Bronchial epithelial cell (primary cell): Measurements from ENCODE around the gene NOL3. TPM values are rescaled to one million over a fixed set of nuclear protein-coding genes. Genes with fewer than 3 reads are reported as not detected.

ENCODE experiments used
- DNase-seq: peaks from one replicate; pipeline ENCODE4 v3.0.0-alpha.2; 2010; ENCODE audit warnings: low read depth
- FAIRE-seq: peaks from 2 replicates; lab custom pipeline; 2011; peaks lifted over from hg19 to GRCh38; lab: Jason Lieb, UNC
- H3K27me3 ChIP-seq: 2 replicates; pipeline ENCODE4 v1.5.1; 2011; ENCODE audit warnings: low read length; ENCODE audit not compliant: control insufficient read depth, insufficient read depth
- H3K36me3 ChIP-seq: 2 replicates; pipeline ENCODE4 v1.5.1; 2011; ENCODE audit warnings: low read length; ENCODE audit not compliant: control insufficient read depth, insufficient read depth
- H3K4me3 ChIP-seq: 2 replicates; pipeline ENCODE4 v1.5.1; 2011; ENCODE audit warnings: mild to moderate bottlenecking, low read depth, low read length, control low read depth
- CTCF ChIP-seq: IDR thresholded peaks from 2 replicates; pipeline ENCODE4 v1.5.1; 2011; ENCODE audit warnings: mild to moderate bottlenecking, moderate library complexity, low read length, control low read depth, inconsistent platforms; ENCODE audit not compliant: insufficient read depth, severe bottlenecking
- total RNA-seq: library from RNA; depleted of rRNA; stranded (reverse); fragments of >200 nt; gene quantifications from 2 replicates; pipeline ENCODE4 v1.2.1, GENCODE V29; 2014

Gene NOL3
- total RNA-seq, 1 donor from 2014 or later = 28.2 TPM

- DNase-seq (no peak), FAIRE-seq (no peak)
- Histone ChIP-seq H3K27me3 (no peaks in the 10 kb centered on the region), H3K4me3 (peak overlapping the region; percentile 78), H3K36me3 (no peaks in the 10 kb centered on the region)
- TF ChIP-seq CTCF = no peak
Measured at GRCh38 chr16:67184453-67184994, 14.2 kb downstream of the NOL3 start.

- Histone ChIP-seq H3K36me3 (no peaks in the 10 kb centered on the region), H3K4me3 (no peak overlapping the region), H3K27me3 (no peaks in the 10 kb centered on the region)
- FAIRE-seq = no peak
- TF ChIP-seq CTCF = peak; percentile 92
- peak; percentile 68 for DNase-seq
Measured at GRCh38 chr16:67184995-67185650, 14.8 kb downstream of the NOL3 start.

GRCh38 chr16:67185651-67186134, 15.4 kb downstream of the NOL3 start:
- Histone ChIP-seq H3K36me3 (no peaks in the 10 kb centered on the region), H3K27me3 (no peaks in the 10 kb centered on the region), H3K4me3 (no peak overlapping the region)
- FAIRE-seq = peak; percentile 86
- TF ChIP-seq CTCF = no peak
- DNase-seq = no peak

GRCh38 chr16:67186550-67186950, 16.2 kb downstream of the NOL3 start:
- Histone ChIP-seq H3K36me3 (no peaks in the 10 kb centered on the region), H3K4me3 (no peak overlapping the region), H3K27me3 (no peaks in the 10 kb centered on the region)
- TF ChIP-seq CTCF = no peak
- DNase-seq (peak; percentile 35), FAIRE-seq (no peak)

- H3K27me3 ChIP-seq = no peaks in the 10 kb centered on the region
- no peak for FAIRE-seq
- TF ChIP-seq CTCF = no peak
Measured at GRCh38 chr16:67187175-67187890, 17.0 kb downstream of the NOL3 start.

More at GRCh38 chr16:67187175-67187890, 17.0 kb downstream of the NOL3 start:
- no peak overlapping the region for H3K4me3 ChIP-seq
- H3K36me3 ChIP-seq = no peaks in the 10 kb centered on the region
- DNase-seq = no peak
